Activated naive CD4-positive, alpha-beta T cell treated with anti-CD3 and anti-CD28 coated beads for 36 hours (primary cell): ENCODE measurements around the gene UBN1. TPM values are rescaled to one million over a fixed set of nuclear protein-coding genes. Genes with fewer than 3 reads are reported as not detected.

Experiments
- CTCF ChIA-PET: fragments of 350-600 bp; sonication (Branson Sonifier 250); formaldehyde crosslinking; loops from one replicate; lab custom pipeline; 2021; ENCODE audit warnings: antibody characterized with exemption; lab: Charles Lee
- DNase-seq: peaks from one replicate; pipeline ENCODE4 v3.0.0-alpha.2; 2020
- H3K27ac Mint-ChIP-seq: one replicate; pipeline ENCODE4 v1.8.0; 2021; ENCODE audit warnings: mild to moderate bottlenecking, mixed read lengths
- H3K27me3 Mint-ChIP-seq: one replicate; pipeline ENCODE4 v1.8.0; 2021; ENCODE audit warnings: low read depth, mixed read lengths
- H3K36me3 Mint-ChIP-seq: one replicate; pipeline ENCODE4 v1.8.0; 2021; ENCODE audit warnings: low read depth, mixed read lengths
- H3K4me1 Mint-ChIP-seq: one replicate; pipeline ENCODE4 v1.8.0; 2021; ENCODE audit warnings: low read depth, mixed read lengths
- H3K4me3 Mint-ChIP-seq: one replicate; pipeline ENCODE4 v1.8.0; 2021; ENCODE audit warnings: mild to moderate bottlenecking, moderate library complexity, mixed read lengths
- H3K9me3 Mint-ChIP-seq: one replicate; pipeline ENCODE4 v1.8.0; 2021; ENCODE audit warnings: mixed read lengths
- intact Hi-C: fragments of 100-400 bp; cut with micrococcal nuclease; formaldehyde crosslinking; loops from one replicate; pipeline ENCODE4 v1.15.1; 2023
- total RNA-seq, 2 experiments: library from RNA; stranded (reverse); gene quantifications; one replicate each; pipeline ENCODE4 v1.2.3, GENCODE V29; 2021

The UBN1 gene
- total RNA-seq, 2 experiments from 2014 or later, result 26.7 to 28.1 TPM

DNA sequence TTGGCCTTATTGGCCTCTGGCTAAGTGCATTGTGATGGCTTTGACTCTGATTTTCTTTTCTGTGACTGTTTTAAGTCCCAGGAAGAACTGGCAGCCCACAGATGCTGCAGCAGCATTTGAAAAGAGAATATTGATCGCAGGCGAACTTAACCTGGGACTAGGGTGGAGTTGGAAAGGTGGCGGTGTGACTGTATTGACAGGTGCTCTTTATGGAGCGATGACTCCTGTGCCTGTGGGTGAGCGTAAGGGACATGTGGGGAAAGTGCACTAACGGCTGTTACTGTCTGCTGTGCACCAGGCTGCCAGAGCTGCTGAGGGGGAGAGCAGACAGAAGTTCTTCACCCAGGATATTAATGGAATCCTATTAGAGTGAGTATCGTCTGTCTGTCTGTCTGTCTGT, 21.3 kb downstream of the UBN1 start:
- CTCF ChIA-PET, result no interaction called here
- no peaks in the 10 kb centered on the region for H3K27me3 Mint-ChIP-seq
- H3K27ac Mint-ChIP-seq, result no peak overlapping the region
- H3K36me3 Mint-ChIP-seq, result peaks cover 18% of the 10 kb centered on the region
- H3K9me3 Mint-ChIP-seq, result no peaks in the 10 kb centered on the region
- no peak overlapping the region for H3K4me3 Mint-ChIP-seq
- DNase-seq, result no peak
- H3K4me1 Mint-ChIP-seq, result peaks cover 5% of the 10 kb centered on the region
- intact Hi-C loops, result no loop called here

DNA sequence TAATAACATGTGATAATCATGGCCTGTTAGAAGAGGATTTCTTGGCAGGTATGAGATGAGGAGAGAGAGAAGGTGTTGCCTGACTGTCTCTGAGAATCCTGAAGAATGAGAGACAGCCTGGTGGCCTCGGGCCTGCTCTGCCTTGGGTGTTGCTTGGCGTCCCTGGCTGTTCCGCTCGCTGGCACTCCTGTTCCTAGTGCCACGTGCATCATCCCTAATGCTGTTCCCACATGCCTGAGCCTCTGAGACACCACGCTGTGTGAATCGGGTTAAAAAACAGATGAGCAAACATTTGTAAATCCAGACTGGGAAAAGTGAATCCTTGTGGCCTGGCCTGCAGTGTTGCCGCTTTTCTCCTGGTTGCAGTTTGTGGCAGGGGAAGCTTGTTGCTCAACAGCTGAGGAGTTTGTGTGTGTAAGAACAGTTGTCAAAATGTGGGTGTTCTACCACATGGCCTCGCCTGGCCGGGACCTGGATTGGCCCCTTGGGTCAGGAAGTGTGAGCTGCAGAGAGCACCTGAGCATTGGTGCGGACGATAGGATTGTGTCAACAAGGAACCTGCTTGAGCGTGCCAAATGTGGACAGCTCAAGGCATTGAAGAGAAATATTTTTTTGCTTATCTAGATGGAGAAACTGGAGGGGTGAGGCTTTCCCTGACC, 22.0 kb downstream of the UBN1 start:
- no peak for DNase-seq
- no peaks in the 10 kb centered on the region for H3K27me3 Mint-ChIP-seq
- H3K4me1 Mint-ChIP-seq, result peaks cover 2% of the 10 kb centered on the region
- H3K27ac Mint-ChIP-seq, result no peak overlapping the region
- no peaks in the 10 kb centered on the region for H3K9me3 Mint-ChIP-seq
- H3K4me3 Mint-ChIP-seq, result no peak overlapping the region
- intact Hi-C loops, result no loop called here
- CTCF ChIA-PET, result no interaction called here
- peaks cover 18% of the 10 kb centered on the region for H3K36me3 Mint-ChIP-seq

DNA sequence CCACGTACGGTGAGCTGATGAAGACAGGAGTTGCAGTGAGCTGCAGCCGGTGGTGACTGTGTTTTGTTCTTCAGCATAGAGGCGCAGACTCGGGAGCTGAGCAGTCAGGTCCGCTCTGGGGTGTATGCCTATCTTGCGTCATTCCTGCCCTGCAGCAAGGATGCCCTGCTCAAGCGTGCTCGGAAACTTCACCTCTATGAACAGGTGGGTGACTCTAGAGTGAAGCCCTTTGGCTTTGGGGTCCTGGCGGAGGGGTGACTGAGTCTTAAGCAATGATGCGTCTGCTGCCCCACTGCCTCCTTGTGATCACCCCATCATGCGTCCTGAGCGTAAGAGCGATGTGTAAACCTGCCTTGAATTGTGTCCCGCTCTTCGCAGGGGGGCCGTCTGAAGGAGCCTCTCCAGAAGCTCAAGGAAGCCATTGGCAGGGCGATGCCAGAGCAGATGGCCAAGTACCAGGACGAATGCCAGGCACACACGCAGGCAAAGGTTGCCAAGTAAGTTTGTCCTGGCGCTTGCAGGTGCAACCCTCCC, 22.9 kb downstream of the UBN1 start:
- no peak overlapping the region for H3K27ac Mint-ChIP-seq
- intact Hi-C loops, result no loop called here
- peaks cover 22% of the 10 kb centered on the region for H3K36me3 Mint-ChIP-seq
- peaks cover 2% of the 10 kb centered on the region for H3K4me1 Mint-ChIP-seq
- H3K9me3 Mint-ChIP-seq, result no peaks in the 10 kb centered on the region
- H3K27me3 Mint-ChIP-seq, result no peaks in the 10 kb centered on the region
- CTCF ChIA-PET, result no interaction called here
- no peak for DNase-seq
- no peak overlapping the region for H3K4me3 Mint-ChIP-seq

DNA sequence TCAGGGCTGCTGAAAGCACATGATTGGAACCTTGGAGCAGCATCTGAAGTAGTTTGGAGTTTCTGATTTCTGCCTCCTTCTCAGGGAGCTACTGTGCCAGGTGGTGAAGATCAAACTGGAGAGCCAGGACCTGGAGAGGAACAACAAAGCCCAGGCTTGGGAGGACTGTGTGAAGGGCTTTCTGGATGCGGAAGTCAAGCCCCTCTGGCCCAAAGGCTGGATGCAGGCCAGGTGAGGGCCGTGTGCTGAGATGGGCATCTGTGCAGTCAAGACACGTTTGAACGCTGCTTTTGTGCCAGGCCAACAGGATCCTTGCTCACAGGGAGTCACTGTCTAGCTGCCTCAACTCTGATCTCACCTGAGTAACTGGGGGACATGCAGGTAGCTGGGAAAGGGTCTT, 23.8 kb downstream of the UBN1 start:
- DNase-seq, result no peak
- Mint-ChIP-seq H3K4me1 (peaks cover 2% of the 10 kb centered on the region), H3K9me3 (no peaks in the 10 kb centered on the region), H3K36me3 (peaks cover 27% of the 10 kb centered on the region), H3K27ac (no peak overlapping the region), H3K27me3 (no peaks in the 10 kb centered on the region), H3K4me3 (no peak overlapping the region)
- CTCF ChIA-PET, result no interaction called here
- intact Hi-C loops, result no loop called here

DNA sequence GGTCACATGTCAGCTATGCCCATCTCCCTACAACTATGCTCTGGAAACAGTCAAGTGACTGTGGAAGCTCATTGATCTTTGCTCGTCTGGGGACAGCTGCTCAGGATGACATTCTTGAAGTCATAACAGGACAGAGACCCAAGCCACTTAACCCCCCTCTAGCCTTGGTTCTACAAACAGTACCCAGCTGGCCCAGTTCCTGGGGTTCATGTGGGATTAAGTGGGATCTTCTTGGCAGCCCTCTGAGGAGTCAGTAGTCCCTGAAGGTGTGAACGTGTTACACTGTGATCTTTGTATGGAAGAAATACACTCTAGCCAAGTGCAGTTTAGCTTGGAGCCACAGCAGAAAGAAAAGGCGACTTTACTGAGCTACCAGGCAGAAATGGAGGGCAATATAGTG, 25.8 kb downstream of the UBN1 start:
- intact Hi-C loops, result no loop called here
- CTCF ChIA-PET, result no interaction called here
- no peak overlapping the region for H3K27ac Mint-ChIP-seq
- no peaks in the 10 kb centered on the region for H3K9me3 Mint-ChIP-seq
- no peaks in the 10 kb centered on the region for H3K27me3 Mint-ChIP-seq
- no peak overlapping the region for H3K4me3 Mint-ChIP-seq
- no peak for DNase-seq
- H3K4me1 Mint-ChIP-seq, result no peaks in the 10 kb centered on the region
- H3K36me3 Mint-ChIP-seq, result peaks cover 31% of the 10 kb centered on the region

DNA sequence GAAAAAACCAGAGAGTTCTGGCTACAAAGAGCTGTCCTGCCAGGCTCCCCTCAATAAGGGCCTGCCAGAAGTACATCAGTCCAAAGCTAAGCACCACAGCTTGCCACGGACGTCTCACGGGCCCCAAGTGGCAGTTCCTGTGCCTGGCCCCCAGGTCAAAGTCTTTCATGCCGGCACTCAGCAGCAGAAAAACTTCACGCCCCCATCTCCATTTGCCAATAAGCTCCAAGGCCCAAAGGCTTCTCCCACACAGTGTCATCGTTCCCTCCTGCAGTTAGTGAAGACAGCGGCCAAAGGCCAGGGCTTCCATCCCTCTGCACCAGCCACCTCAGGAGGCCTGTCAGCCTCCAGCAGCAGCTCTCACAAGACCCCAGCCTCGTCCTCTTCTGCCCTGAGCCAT, 27.4 kb downstream of the UBN1 start:
- Mint-ChIP-seq H3K9me3 (no peaks in the 10 kb centered on the region), H3K27me3 (no peaks in the 10 kb centered on the region), H3K4me1 (no peaks in the 10 kb centered on the region), H3K27ac (no peak overlapping the region), H3K4me3 (no peak overlapping the region), H3K36me3 (peaks cover 32% of the 10 kb centered on the region)
- CTCF ChIA-PET, result interaction anchor here (0.7 kb wide), 1 partner anchor 225 kb away, joined by 3 read pairs; no protein-coding TSS in a partner anchor
- DNase-seq, result no peak
- intact Hi-C loops, result no loop called here

DNA sequence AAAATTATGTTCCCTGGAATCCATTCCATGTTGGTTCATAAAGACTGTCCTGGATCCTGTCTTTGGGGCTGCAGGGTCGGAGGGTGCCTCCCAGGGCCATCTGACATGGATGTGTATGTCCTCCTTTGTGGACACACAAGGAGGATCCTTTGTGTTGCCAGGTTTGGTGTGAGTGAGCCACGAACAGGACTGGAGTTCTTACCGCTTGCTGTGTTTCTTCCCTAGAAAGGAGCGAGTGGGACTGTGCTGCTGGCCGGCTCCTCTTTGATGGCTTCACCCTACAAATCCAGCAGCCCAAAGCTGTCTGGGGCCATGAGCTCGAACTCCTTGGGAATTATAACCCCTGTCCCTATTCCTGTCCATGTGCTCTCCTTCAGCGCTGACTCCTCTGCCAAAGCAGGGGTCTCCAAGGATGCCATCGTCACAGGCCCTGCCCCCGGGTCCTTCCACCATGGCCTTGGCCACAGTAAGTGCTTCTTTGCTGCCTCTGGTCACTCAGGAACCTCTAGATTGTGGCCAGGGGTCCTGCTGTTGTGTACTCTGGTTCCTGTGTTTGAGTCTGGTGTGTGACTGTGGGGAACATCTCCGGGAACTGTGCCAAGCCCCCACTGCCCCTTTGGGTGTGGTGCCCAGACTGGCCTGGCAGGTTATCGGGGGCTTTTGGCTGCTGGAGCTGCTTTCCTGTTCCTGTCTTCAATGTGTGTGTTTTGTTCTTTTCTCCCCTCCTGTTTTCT, 29.5 kb downstream of the UBN1 start:
- Mint-ChIP-seq H3K4me3 (no peak overlapping the region), H3K9me3 (no peaks in the 10 kb centered on the region), H3K36me3 (peaks cover 25% of the 10 kb centered on the region), H3K27me3 (no peaks in the 10 kb centered on the region), H3K27ac (no peak overlapping the region), H3K4me1 (no peaks in the 10 kb centered on the region)
- CTCF ChIA-PET, result no interaction called here
- intact Hi-C loops, result no loop called here
- DNase-seq, result no peak

DNA sequence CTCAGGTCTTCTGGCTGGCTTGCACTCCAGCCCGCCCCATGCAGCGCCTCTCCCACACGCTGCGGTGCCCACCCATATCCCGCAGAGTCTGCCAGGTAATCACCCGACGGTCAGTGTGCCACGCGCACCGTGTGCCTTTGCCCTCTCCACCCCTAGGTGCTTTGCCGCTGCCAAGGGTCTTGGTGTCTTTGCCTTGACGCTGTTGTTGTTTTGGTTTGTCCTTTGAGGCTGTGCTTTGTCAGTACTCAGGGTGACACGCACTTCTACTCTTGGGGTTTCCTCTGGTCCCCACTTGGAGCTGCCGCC, 30.1 kb downstream of the UBN1 start:
- H3K9me3 Mint-ChIP-seq, result no peaks in the 10 kb centered on the region
- H3K27me3 Mint-ChIP-seq, result no peaks in the 10 kb centered on the region
- peaks cover 24% of the 10 kb centered on the region for H3K36me3 Mint-ChIP-seq
- CTCF ChIA-PET, result no interaction called here
- DNase-seq, result no peak
- H3K4me3 Mint-ChIP-seq, result no peak overlapping the region
- no peaks in the 10 kb centered on the region for H3K4me1 Mint-ChIP-seq
- H3K27ac Mint-ChIP-seq, result no peak overlapping the region
- intact Hi-C loops, result no loop called here

DNA sequence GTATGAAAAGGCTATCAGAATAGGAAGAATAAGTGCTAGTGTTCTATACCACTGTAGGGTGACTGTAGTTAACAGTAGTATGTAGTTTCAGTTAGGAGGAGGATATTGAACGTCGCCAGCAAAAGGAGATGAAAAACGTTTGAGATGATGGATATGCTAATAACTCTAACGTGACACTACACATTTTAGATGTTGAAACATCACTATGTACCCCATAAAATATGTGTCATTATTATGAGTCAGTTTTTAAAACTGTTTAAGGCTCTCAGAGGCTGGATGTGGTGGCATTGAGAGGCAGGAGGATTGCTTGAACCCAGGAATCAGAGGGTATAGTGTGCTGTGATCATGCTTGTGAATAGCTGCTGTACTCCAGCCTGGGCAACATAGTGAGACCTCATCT, 31.8 kb downstream of the UBN1 start:
- CTCF ChIA-PET, result no interaction called here
- H3K36me3 Mint-ChIP-seq, result peaks cover 32% of the 10 kb centered on the region
- intact Hi-C loops, result no loop called here

DNA sequence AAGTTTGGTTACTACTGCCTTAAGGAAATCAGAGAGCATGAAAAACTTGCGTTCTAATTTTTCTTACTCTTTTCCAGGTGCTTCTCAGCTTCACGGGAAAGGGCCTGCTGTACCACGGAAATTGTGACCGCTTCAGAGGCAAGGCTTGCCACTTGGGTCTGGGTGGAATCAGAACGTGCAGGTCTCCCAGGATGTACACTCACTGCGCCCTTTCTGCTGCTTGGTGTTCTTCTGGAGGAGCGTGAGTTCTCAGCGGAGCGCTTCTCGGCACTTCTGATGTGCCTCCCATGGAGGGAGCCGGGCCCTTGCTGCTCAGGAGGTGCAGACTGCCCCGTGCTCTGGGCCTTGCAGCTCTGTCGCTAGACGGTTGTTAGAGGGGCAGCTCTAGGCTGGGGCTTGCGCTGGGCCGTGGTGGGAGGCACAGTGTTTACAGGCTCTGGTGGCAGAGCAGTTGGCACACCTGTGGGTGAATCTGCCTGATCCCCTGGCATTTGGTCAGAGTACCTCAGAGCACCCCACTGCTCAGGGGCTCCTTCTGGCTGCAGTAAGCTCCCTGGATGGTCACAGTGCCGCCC, 32.8 kb downstream of the UBN1 start:
- intact Hi-C loops, result no loop called here
- no peaks in the 10 kb centered on the region for H3K27me3 Mint-ChIP-seq
- H3K9me3 Mint-ChIP-seq, result no peaks in the 10 kb centered on the region
- no peak overlapping the region for H3K4me3 Mint-ChIP-seq
- no peaks in the 10 kb centered on the region for H3K4me1 Mint-ChIP-seq
- peaks cover 38% of the 10 kb centered on the region for H3K36me3 Mint-ChIP-seq
- no peak for DNase-seq
- CTCF ChIA-PET, result no interaction called here
- no peak overlapping the region for H3K27ac Mint-ChIP-seq

More for the DNA sequence above, 31.8 kb downstream of the UBN1 start:
- no peak for DNase-seq
- Mint-ChIP-seq H3K9me3 (no peaks in the 10 kb centered on the region), H3K27me3 (no peaks in the 10 kb centered on the region), H3K4me1 (no peaks in the 10 kb centered on the region), H3K27ac (no peak overlapping the region), H3K4me3 (no peak overlapping the region)

DNA sequence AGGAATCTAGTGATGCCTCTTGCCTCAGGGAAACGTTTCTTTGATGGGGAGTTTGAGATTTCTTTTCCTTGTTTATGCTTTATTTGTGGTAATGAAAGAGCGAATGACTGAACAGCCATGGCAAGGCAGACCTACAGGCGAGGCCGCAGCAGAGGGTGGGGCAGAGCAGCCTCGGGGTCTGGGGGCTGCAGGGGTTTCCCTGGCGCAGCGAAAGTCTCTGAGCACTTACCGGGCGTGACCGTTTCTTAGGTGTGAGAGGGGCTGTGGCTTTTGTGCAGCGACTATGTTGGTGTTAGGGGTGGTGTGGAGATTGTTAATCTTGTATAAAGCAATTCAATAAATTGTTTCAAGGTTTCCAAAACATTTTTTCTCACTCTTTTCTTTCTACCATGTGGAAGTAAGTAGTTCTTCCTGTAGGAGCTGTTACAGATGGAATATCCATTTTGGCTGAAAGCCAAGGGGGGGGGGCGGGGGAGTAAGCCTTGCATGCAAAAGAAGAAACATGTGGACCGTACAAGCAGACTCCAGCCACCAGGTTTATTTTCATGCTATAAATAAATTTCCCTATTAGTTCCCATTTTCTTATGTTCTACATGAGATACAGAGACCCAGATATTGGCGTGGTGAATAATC, 34.8 kb downstream of the UBN1 start:
- Mint-ChIP-seq H3K27me3 (no peaks in the 10 kb centered on the region), H3K9me3 (no peaks in the 10 kb centered on the region), H3K4me1 (no peaks in the 10 kb centered on the region), H3K27ac (no peak overlapping the region), H3K4me3 (no peak overlapping the region), H3K36me3 (peaks cover 35% of the 10 kb centered on the region)
- DNase-seq, result no peak
- intact Hi-C loops, result no loop called here
- CTCF ChIA-PET, result interaction anchor here (0.6 kb wide), 1 partner anchor 375 kb away, joined by 3 read pairs; no protein-coding TSS in a partner anchor

DNA sequence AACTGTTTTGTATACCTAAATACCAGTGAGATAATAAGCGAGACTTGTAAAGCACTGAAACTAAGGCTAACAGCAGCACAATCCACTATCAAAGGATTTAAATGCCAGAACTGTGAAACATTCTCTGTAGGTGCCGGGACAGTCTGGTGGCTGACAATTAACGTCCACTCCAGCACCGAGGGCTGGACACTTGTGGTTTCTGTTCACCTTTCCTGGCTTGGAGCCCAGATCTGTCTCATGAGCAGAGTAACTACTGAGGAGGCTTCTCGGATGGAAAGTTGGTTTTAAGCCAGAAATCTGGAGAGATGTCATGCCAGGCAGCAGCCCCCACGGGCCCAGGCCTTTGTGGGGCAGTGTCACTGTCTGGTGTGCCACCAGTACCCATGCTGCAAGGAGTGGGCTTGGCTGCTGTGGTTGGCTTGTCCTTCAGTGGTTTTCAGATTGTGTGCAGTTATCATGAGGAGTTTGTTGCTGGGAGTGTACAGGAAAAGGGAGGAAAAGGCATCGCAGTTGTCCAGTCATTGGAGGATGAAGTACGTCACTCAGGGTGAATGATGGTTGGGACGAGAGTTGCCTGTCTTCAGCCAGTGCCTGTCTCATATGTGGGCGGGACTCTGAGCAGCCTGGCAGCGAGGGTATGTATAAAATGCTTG, 35.5 kb downstream of the UBN1 start:
- no peaks in the 10 kb centered on the region for H3K27me3 Mint-ChIP-seq
- intact Hi-C loops, result no loop called here
- H3K36me3 Mint-ChIP-seq, result peaks cover 31% of the 10 kb centered on the region
- DNase-seq, result no peak
- no peaks in the 10 kb centered on the region for H3K9me3 Mint-ChIP-seq
- H3K4me3 Mint-ChIP-seq, result no peak overlapping the region
- H3K27ac Mint-ChIP-seq, result no peak overlapping the region
- CTCF ChIA-PET, result interaction anchor here (0.6 kb wide), 1 partner anchor 376 kb away, joined by 3 read pairs; no protein-coding TSS in a partner anchor
- H3K4me1 Mint-ChIP-seq, result no peaks in the 10 kb centered on the region
